B cell (primary cell): ENCODE results near the gene LIG4. TPM values are rescaled to one million over a fixed set of nuclear protein-coding genes. Genes with fewer than 3 reads are reported as not detected.

Experiments
- ATAC-seq: fragments of 200-7000 bp; cut with Tn5 transposase; one replicate; pipeline ENCODE4 v1.10.0; 2021; ENCODE audit warnings: low read depth, mild to moderate bottlenecking, moderate number of reproducible peaks, moderate library complexity
- CTCF ChIA-PET: fragments of 350-600 bp; sonication (Branson Sonifier 250); formaldehyde crosslinking; loops from one replicate; lab custom pipeline; 2021; ENCODE audit warnings: antibody characterized with exemption, inconsistent platforms; lab: Charles Lee
- POLR2A ChIA-PET: fragments of 350-600 bp; sonication (Branson Sonifier 250); formaldehyde crosslinking; loops from one replicate; lab custom pipeline; 2021; ENCODE audit warnings: antibody characterized with exemption; lab: Charles Lee
- DNase-seq: peaks from one replicate; pipeline ENCODE4 v3.0.0; 2013
- H2AFZ ChIP-seq: 2 replicates; pipeline ENCODE4 v1.6.1; 2012; ENCODE audit warnings: mild to moderate bottlenecking, low read depth, low read length; ENCODE audit not compliant: insufficient read depth, poor library complexity, severe bottlenecking
- H3K27ac ChIP-seq, 2 donors: 1 replicate in 1 of 2; 2 replicates in 1 of 2; pipeline ENCODE4 v1.5.1; 2012 to 2013; ENCODE audit warnings: low read length in 2 of 2, mild to moderate bottlenecking in 2 of 2, moderate library complexity in 1 of 2
- H3K27me3 ChIP-seq, 4 experiments: fragments of 200-600 bp in 1 of 4; sonication (generic) in 1 of 4; replicated peaks in 1 of 4; 1 replicate in 2 of 4; 2 replicates in 2 of 4; pipeline versions ENCODE4 v1.6.1 to v1.7.0; 2013 to 2016; ENCODE audit warnings: low read length in 3 of 4, mild to moderate bottlenecking in 2 of 4, mixed read lengths in 1 of 4, moderate library complexity in 1 of 4; ENCODE audit not compliant: insufficient read depth in 4 of 4, control insufficient read depth in 3 of 4; ENCODE audit errors: control extremely low read depth in 1 of 4
- H3K36me3 ChIP-seq, 2 experiments: replicated peaks in 1 of 2; 1 replicate in 1 of 2; 2 replicates in 1 of 2; pipeline versions ENCODE4 v1.6.1 to v1.7.1; 2013; ENCODE audit warnings: low read length in 1 of 2; ENCODE audit not compliant: insufficient read depth in 2 of 2, control insufficient read depth in 1 of 2; ENCODE audit errors: control extremely low read depth in 1 of 2, extremely low read depth in 1 of 2
- H3K4me1 ChIP-seq, 2 donors: fragments of 200-600 bp in 1 of 2; sonication (generic) in 1 of 2; 1 replicate in 1 of 2; 2 replicates in 1 of 2; pipeline versions ENCODE4 v1.5.1 to v1.6.1; 2013 to 2017; ENCODE audit warnings: low read length in 2 of 2; ENCODE audit not compliant: control insufficient read depth in 2 of 2, insufficient read depth in 2 of 2
- H3K4me2 ChIP-seq: replicated peaks from 2 replicates; pipeline ENCODE3; 2012; ENCODE audit warnings: mild to moderate bottlenecking, low read depth, low read length; ENCODE audit not compliant: poor library complexity, severe bottlenecking
- H3K4me3 ChIP-seq, 5 experiments: fragments of 200-600 bp in 1 of 5; sonication (generic) in 1 of 5; 1 replicate in 3 of 5; 2 replicates in 2 of 5; pipeline versions ENCODE4 v1.5.1 to v1.7.0; 2011 to 2016; ENCODE audit warnings: low read length in 4 of 5, mild to moderate bottlenecking in 4 of 5, low read depth in 2 of 5, control low read depth in 1 of 5, moderate library complexity in 1 of 5; ENCODE audit not compliant: insufficient read depth in 1 of 5; ENCODE audit errors: control extremely low read depth in 1 of 5, extremely low read depth in 1 of 5
- H3K79me2 ChIP-seq: fragments of 200-600 bp; sonication (generic); one replicate; pipeline ENCODE4 v1.6.0; 2016; ENCODE audit warnings: low read length; ENCODE audit not compliant: control insufficient read depth, insufficient read depth
- H3K9ac ChIP-seq: fragments of 200-600 bp; sonication (generic); 2 replicates; pipeline ENCODE4 v1.6.1; 2017; ENCODE audit warnings: mild to moderate bottlenecking, low read length, moderate library complexity
- H3K9me3 ChIP-seq, 3 donors: one replicate each; pipeline versions ENCODE4 v1.6.1 to v1.7.1; 2013; ENCODE audit warnings: low read length in 2 of 3; ENCODE audit not compliant: control insufficient read depth in 2 of 3, insufficient read depth in 1 of 3; ENCODE audit errors: control extremely low read depth in 1 of 3
- H4K20me1 ChIP-seq: 2 replicates; pipeline ENCODE4 v1.6.0; 2012; ENCODE audit warnings: mild to moderate bottlenecking, low read length; ENCODE audit not compliant: insufficient read depth, control insufficient read depth, poor library complexity, severe bottlenecking
- H3K27ac Mint-ChIP-seq: one replicate; pipeline ENCODE4 v1.8.0; 2021; ENCODE audit warnings: mixed read lengths
- H3K27me3 Mint-ChIP-seq: one replicate; pipeline ENCODE4 v1.8.0; 2021; ENCODE audit warnings: mixed read lengths
- H3K4me1 Mint-ChIP-seq: one replicate; pipeline ENCODE4 v1.8.0; 2021; ENCODE audit warnings: mixed read lengths
- H3K4me3 Mint-ChIP-seq: one replicate; pipeline ENCODE4 v1.8.0; 2021; ENCODE audit warnings: mixed read lengths
- H3K9me3 Mint-ChIP-seq: one replicate; pipeline ENCODE4 v1.8.0; 2022; ENCODE audit warnings: mixed read lengths; ENCODE audit not compliant: insufficient read depth
- CTCF ChIP-seq: fragments of 200-600 bp; IDR thresholded peaks from one replicate; pipeline ENCODE4 v1.8.0; 2022; ENCODE audit warnings: antibody characterized with exemption, mild to moderate bottlenecking
- EZH2 ChIP-seq: IDR thresholded peaks from 2 replicates; pipeline ENCODE4 v1.6.1; 2012; ENCODE audit warnings: borderline replicate concordance, low read depth, mild to moderate bottlenecking, moderate library complexity, low read length; ENCODE audit not compliant: insufficient read depth, poor library complexity, severe bottlenecking
- WGBS: methylation state at CpG from one replicate; pipeline ENCODE4 v1.1.5; 2013; ENCODE audit warnings: missing lambda C conversion rate; ENCODE audit not compliant: insufficient coverage; 5-methylcytosine and 5-hydroxymethylcytosine counted together
- intact Hi-C: fragments of 100-400 bp; cut with micrococcal nuclease; formaldehyde crosslinking; loops from one replicate; pipeline ENCODE4 v1.10.0; 2022
- polyA minus RNA-seq: library from RNA; depleted of rRNA, polyadenylated mRNA; stranded (reverse); fragments of >200 nt; gene quantifications from 2 replicates; pipeline ENCODE4 v1.2.3, GENCODE V29; 2012
- polyA plus RNA-seq: library from polyadenylated mRNA; depleted of rRNA; stranded (reverse); fragments of >200 nt; gene quantifications from 2 replicates; pipeline ENCODE4 v1.2.3, GENCODE V29; 2012
- total RNA-seq, 2 donors: library from RNA; stranded (reverse); fragments of 120-200 nt in 1 of 2; gene quantifications; 1 replicate in 1 of 2; 2 replicates in 1 of 2; pipeline versions ENCODE4 v1.2.3 to v1.2.4, GENCODE V29; 2013 to 2022

Gene LIG4
- total RNA-seq = 22.3 and 23.5 TPM in 2 replicates
- total RNA-seq (2013) = 24.7 TPM
- 6.6 and 12.9 TPM in 2 replicates for polyA plus RNA-seq
- polyA minus RNA-seq = 5.1 and 8.8 TPM in 2 replicates

- H3K9me3 Mint-ChIP-seq = no peaks in the 10 kb centered on the region
- H3K27ac ChIP-seq = peak within 1 kb of the TSS; percentile 67 to 91
- intact Hi-C loops = loop anchor here (2.0 to 10.0 kb wide), 3 partner anchors 31 to 1572 kb away; partner anchors contain the start of gene IRS2
- peaks cover 60 to 62% of the 10 kb centered on the region in 2 donors for H3K4me1 ChIP-seq
- H3K9ac ChIP-seq = peak within 1 kb of the TSS; percentile 73
- peak within 1 kb of the TSS; percentile 95 for H3K27ac Mint-ChIP-seq
- peak within 1 kb of the TSS; percentile 80 for H2AFZ ChIP-seq
- H3K9me3 ChIP-seq = no peaks in the 10 kb centered on the region
- H3K27me3 ChIP-seq = no peaks in the 10 kb centered on the region
- peaks cover 66% of the 10 kb centered on the region for H3K4me1 Mint-ChIP-seq
- POLR2A ChIA-PET = interaction anchor here (0.6 to 1.0 kb wide), 3 partner anchors 14 to 53 kb away, joined by 3 to 8 read pairs (median 3); no protein-coding TSS in a partner anchor
- DNase-seq (peak; percentile 96), ATAC-seq (peak; percentile 67)
- peak within 1 kb of the TSS; percentile 88 for H3K4me2 ChIP-seq
- peak within 1 kb of the TSS; percentile 46 to 72 (median 64) for H3K4me3 ChIP-seq
- WGBS = under 1% methylated on average over 24 of the region's 26 CpGs
- CTCF ChIA-PET = interaction anchor here (0.5 to 11.2 kb wide), 4 partner anchors 12 to 38 kb away, joined by 3 to 89 read pairs (median 4); no protein-coding TSS in a partner anchor
- H3K36me3 ChIP-seq = peaks cover 4 to 6% of the 10 kb centered on the region in 2 experiments
- peaks cover 68% of the 10 kb centered on the region for H3K79me2 ChIP-seq
- TF ChIP-seq CTCF (no peak), EZH2 (no peak)
- peaks cover 5% of the 10 kb centered on the region for H4K20me1 ChIP-seq
- peak within 1 kb of the TSS; percentile 93 for H3K4me3 Mint-ChIP-seq
- no peaks in the 10 kb centered on the region for H3K27me3 Mint-ChIP-seq
Measured at GRCh38 chr13:108215436-108215835, at the start of gene LIG4. TSS of gene LIG4 (minus strand) at chr13:108215536. CDS start at chr13:108211268, 4,268 bp downstream.

DNA sequence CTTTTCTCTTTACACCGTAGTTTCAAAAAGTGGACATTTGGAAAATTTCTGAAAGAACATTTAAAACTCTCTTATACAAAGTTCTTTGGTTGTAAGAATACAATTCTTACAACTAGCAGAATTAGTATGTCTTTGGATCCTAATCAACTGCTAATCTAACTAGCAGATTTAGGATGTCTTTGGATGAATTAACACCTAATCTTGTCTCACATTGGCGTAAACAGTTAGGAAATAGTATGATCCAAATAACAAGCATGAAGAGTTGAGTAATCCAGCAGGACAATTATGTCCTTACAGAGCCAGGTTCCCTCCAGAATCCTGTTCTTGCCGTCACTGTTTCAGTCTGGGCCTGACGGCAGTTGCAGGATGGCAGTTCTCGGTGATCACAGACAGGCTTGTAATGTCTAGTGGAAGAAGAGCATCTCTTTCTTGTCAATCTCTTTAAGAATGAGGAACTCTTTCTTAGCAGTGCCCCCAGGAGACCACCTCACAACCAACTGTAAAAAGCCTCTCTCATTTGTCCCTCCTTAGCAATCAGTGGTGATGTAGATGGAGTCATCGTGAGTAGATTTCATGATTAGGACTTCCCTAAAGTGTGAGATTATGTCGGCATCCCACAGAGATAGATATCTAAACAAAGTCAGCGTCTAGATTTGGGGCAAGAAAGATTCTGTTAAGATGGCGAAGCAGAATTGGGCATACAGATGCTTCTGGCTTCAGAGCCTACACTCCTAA is 48.5 kb upstream of the LIG4 start:
- intact Hi-C loops = no loop called here
- POLR2A ChIA-PET = no interaction called here
- CTCF ChIA-PET = no interaction called here
- no peaks in the 10 kb centered on the region for H3K79me2 ChIP-seq
- no peak overlapping the region for H2AFZ ChIP-seq
- H3K36me3 ChIP-seq = peaks cover 0 to 2% of the 10 kb centered on the region in 2 experiments
- Mint-ChIP-seq H3K4me3 (no peak overlapping the region), H3K9me3 (peaks cover 2% of the 10 kb centered on the region), H3K4me1 (peaks cover 29% of the 10 kb centered on the region), H3K27ac (no peak overlapping the region), H3K27me3 (no peaks in the 10 kb centered on the region)
- no peaks in the 10 kb centered on the region for H3K27me3 ChIP-seq
- TF ChIP-seq EZH2 = no peak
- no peak for TF ChIP-seq CTCF
- no peaks in the 10 kb centered on the region for H4K20me1 ChIP-seq
- DNase-seq (no peak), ATAC-seq (no peak)
- 67% methylated on average over 3 of the region's 9 CpGs for WGBS
- H3K9me3 ChIP-seq = peaks cover 0 to 3% (median 0%) of the 10 kb centered on the region in 3 donors
- peaks cover 22 to 24% of the 10 kb centered on the region in 2 donors for H3K4me1 ChIP-seq
- H3K4me2 ChIP-seq = no peak overlapping the region
- no peak overlapping the region for H3K9ac ChIP-seq
- H3K4me3 ChIP-seq = no peak overlapping the region
- H3K27ac ChIP-seq = no peak overlapping the region
